ENCODE data around the gene UBTF.

DNA sequence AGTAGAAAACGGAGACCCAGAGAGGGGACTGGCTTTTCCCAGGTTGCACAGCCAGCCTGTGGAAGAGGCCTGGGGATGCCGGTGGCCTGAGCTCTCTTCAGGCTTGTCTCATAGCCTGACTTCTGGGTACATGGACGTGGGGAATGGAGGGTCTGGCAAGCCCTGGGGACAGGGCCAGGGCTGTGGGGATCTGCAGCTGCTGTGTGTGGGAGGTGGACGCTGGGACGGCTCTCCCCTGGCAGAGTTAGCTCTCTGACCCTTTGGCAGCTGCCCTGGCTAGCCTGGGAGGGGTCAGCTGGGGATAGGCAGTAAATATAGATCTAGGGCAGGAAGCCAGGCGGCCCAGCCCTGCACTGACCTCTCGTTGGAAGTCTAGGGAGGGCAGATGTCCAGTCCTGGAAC, 28.0 kb upstream of the UBTF start:
- TF ChIP-seq, protein P1, sequence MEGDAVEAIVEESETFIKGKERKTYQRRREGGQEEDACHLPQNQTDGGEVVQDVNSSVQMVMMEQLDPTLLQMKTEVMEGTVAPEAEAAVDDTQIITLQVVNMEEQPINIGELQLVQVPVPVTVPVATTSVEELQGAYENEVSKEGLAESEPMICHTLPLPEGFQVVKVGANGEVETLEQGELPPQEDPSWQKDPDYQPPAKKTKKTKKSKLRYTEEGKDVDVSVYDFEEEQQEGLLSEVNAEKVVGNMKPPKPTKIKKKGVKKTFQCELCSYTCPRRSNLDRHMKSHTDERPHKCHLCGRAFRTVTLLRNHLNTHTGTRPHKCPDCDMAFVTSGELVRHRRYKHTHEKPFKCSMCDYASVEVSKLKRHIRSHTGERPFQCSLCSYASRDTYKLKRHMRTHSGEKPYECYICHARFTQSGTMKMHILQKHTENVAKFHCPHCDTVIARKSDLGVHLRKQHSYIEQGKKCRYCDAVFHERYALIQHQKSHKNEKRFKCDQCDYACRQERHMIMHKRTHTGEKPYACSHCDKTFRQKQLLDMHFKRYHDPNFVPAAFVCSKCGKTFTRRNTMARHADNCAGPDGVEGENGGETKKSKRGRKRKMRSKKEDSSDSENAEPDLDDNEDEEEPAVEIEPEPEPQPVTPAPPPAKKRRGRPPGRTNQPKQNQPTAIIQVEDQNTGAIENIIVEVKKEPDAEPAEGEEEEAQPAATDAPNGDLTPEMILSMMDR (IDR thresholded peaks at IDR 0.05; ENCODE audit: extremely low read depth in 1 of 2, insufficient read depth in 1 of 2, low read depth in 1 of 2, low read length in 2 of 2), result no peak
- TF ChIP-seq POLR2A (IDR thresholded peaks at IDR 0.05; ENCODE audit: low read depth, low read length), result no peak
- no peak for TF ChIP-seq EZH2 (IDR thresholded peaks at IDR 0.05; ENCODE audit: borderline replicate concordance, low read depth, low read length, severe bottlenecking)
- TF ChIP-seq GATA2 (IDR thresholded peaks at IDR 0.05; ENCODE audit: insufficient read depth, insufficient read length, low read depth, low read length), result no peak
- no peak for TF ChIP-seq POLR2AphosphoS5 (IDR thresholded peaks at IDR 0.05; ENCODE audit: insufficient read depth, low read depth, low read length)
- TF ChIP-seq JUN (IDR thresholded peaks at IDR 0.05; ENCODE audit: borderline replicate concordance, insufficient read depth, insufficient read length, low read depth), result no peak
- TF ChIP-seq MYC (IDR thresholded peaks at IDR 0.05; ENCODE audit: low read depth, low read length), result no peak
- TF ChIP-seq, protein P2, sequence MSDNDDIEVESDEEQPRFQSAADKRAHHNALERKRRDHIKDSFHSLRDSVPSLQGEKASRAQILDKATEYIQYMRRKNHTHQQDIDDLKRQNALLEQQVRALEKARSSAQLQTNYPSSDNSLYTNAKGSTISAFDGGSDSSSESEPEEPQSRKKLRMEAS (IDR thresholded peaks at IDR 0.05; ENCODE audit: insufficient read depth, insufficient read length), result no peak
- TF ChIP-seq FOS (IDR thresholded peaks at IDR 0.05; ENCODE audit: borderline replicate concordance, insufficient read depth, low read length), result no peak
